ENCODE measurements around the gene C3orf70.

DNA sequence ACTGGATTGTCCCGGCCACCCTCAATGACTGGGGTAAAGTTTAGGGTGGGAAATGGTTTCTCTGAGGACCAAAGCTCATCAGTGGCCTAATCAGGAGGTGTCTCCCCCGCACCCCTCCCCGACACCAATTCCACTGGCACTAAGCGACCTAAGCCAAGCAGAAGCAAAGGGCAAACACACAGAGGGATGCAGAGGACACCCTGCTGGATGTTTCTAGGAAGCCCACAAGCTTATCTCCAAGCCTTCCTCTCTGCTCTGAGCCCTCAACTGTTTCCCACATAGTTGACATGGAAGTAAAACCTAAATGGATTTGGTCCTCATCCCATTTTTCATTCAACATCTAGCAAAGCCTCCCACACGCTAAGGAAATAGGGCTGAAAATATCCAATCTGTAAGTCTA is 68.5 kb downstream of the C3orf70 start:
- TF ChIP-seq POLR2A (IDR thresholded peaks at IDR 0.05; ENCODE audit: extremely low read depth, insufficient read length) (no peak), MYC (IDR thresholded peaks at IDR 0.05; ENCODE audit: low read depth, low read length) (no peak)
- TF ChIP-seq, protein P1, sequence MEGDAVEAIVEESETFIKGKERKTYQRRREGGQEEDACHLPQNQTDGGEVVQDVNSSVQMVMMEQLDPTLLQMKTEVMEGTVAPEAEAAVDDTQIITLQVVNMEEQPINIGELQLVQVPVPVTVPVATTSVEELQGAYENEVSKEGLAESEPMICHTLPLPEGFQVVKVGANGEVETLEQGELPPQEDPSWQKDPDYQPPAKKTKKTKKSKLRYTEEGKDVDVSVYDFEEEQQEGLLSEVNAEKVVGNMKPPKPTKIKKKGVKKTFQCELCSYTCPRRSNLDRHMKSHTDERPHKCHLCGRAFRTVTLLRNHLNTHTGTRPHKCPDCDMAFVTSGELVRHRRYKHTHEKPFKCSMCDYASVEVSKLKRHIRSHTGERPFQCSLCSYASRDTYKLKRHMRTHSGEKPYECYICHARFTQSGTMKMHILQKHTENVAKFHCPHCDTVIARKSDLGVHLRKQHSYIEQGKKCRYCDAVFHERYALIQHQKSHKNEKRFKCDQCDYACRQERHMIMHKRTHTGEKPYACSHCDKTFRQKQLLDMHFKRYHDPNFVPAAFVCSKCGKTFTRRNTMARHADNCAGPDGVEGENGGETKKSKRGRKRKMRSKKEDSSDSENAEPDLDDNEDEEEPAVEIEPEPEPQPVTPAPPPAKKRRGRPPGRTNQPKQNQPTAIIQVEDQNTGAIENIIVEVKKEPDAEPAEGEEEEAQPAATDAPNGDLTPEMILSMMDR (IDR thresholded peaks at IDR 0.05; ENCODE audit: low read depth, low read length) = no peak

All from NB4 (cell line).